Subcutaneous abdominal adipose tissue (tissue), 5 donors: ENCODE results near the gene FREM1.
A peak's percentile ranks its signal among the peaks of the same experiment; 100 is the strongest.

Experiments used
- H3K27ac ChIP-seq: one replicate; pipeline ENCODE4 v1.7.0; 2013; ENCODE audit warnings: low read depth, mild to moderate bottlenecking, inconsistent platforms, low read length, moderate library complexity
- H3K27me3 ChIP-seq, 5 donors: one replicate each; pipeline ENCODE4 v1.7.0; 2013; ENCODE audit warnings: low read length in 5 of 5, inconsistent platforms in 1 of 5; ENCODE audit not compliant: control insufficient read depth in 5 of 5, insufficient read depth in 4 of 5
- H3K36me3 ChIP-seq, 5 donors: one replicate each; pipeline ENCODE4 v1.7.0; 2013; ENCODE audit warnings: low read length in 5 of 5; ENCODE audit not compliant: control insufficient read depth in 5 of 5, insufficient read depth in 5 of 5
- H3K4me1 ChIP-seq, 5 donors: one replicate each; pipeline ENCODE4 v1.7.0; 2013; ENCODE audit warnings: low read length in 5 of 5, mild to moderate bottlenecking in 3 of 5, moderate library complexity in 1 of 5; ENCODE audit not compliant: control insufficient read depth in 5 of 5, insufficient read depth in 5 of 5
- H3K4me3 ChIP-seq, 5 donors: one replicate each; pipeline ENCODE4 v1.7.0; 2013; ENCODE audit warnings: low read length in 5 of 5, low read depth in 1 of 5
- H3K9ac ChIP-seq, 5 donors: one replicate each; pipeline ENCODE4 v1.7.0; 2013; ENCODE audit warnings: low read length in 5 of 5, mild to moderate bottlenecking in 4 of 5, moderate library complexity in 3 of 5
- H3K9me3 ChIP-seq, 5 donors: one replicate each; pipeline ENCODE4 v1.7.0; 2013; ENCODE audit warnings: low read length in 5 of 5; ENCODE audit not compliant: control insufficient read depth in 5 of 5
- donor health status: healthy.
- donor health status: healthy.
- donor health status: healthy.
- donor health status: healthy.
- donor health status: healthy.

The FREM1 gene

DNA sequence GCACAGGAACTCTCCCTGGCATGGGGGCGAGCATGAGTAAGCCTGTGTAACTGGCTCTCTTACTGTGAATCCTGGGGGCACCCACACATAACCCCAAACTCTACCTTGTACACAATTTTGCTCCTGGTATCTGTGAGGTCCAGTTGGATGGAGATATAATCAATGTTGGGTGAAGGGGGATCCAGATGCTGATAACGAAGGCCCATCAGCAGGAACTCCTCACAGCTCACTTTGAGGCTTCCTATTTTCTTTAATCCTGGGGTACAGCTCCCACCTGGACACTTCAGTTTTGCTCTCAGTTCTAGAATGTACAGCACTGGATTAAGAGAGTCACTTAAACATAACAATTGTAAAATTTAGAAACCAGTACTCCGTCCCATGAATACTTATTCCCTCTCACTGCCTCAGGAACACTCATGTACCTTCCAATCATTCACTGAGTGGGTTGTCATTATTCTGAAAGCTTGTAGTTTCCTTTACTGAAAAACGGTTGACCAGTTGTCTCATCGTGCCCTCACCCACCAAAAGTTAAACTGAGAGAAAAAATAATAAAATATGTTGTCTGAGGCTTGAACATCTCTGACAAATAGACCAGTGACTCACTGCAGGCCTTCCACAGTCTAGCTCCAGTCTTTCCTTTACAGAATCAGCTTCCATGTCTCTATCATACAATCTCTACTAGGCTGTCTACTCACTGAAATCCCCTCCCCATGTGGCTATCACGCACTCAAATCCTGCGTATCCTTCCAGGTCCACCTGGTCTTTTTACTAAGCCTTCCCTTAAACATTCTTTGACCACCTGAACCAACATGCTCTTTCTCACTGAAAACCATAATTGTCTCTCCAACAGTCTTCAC, 52.6 kb downstream of the FREM1 start:
- Histone ChIP-seq H3K27ac (no peak overlapping the region), H3K4me3 (no peak overlapping the region), H3K36me3 (peaks cover 3 to 16% (median 10%) of the 10 kb centered on the region in 5 donors), H3K27me3 (no peaks in the 10 kb centered on the region), H3K9me3 (no peaks in the 10 kb centered on the region), H3K4me1 (peaks cover 0 to 8% (median 0%) of the 10 kb centered on the region in 5 donors), H3K9ac (no peak overlapping the region)

DNA sequence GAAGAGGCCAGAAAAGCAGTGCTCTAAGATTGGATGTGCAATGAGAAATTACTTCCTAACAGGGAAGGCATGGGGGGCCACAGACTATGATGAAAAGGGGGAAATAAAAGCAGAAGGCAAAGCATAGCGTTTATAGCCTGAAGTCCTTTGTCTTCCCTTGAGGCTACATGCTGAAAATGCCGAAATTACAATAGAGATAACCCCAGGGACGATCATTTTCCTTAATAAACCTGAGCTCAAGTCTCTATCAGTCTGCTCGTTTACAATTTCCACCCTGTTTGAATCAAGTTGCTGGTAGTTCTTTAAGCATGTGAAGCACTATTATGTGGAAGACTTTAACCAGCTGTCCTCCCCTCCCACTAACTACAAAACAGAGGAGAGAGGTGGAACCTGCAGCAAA, 60.4 kb downstream of the FREM1 start:
- no peaks in the 10 kb centered on the region for H3K27me3 ChIP-seq
- H3K4me3 ChIP-seq: no peak overlapping the region
- no peak overlapping the region for H3K9ac ChIP-seq
- H3K9me3 ChIP-seq: no peaks in the 10 kb centered on the region
- H3K4me1 ChIP-seq: peaks cover 0 to 3% (median 0%) of the 10 kb centered on the region in 5 donors
- H3K36me3 ChIP-seq: peaks cover 11 to 43% (median 39%) of the 10 kb centered on the region in 5 donors
- no peak overlapping the region for H3K27ac ChIP-seq

DNA sequence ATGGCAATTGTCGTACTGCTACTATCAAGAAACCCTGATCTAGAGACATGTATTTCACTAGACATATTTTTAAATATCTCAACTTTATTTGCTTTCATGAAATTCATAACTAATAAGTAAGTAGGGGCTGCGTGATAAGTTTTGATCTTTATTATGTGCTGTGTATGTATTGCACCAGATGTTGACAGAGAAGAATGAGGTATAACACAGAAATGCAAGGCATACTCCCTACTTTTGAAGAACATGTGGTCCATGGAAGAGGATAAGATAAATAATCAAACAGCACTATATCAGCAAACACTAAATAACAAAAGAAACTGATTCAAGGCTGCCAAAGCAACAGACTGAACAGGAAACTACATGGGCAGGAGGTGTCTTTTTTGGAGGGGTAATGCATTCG, 60.9 kb downstream of the FREM1 start:
- Histone ChIP-seq H3K9ac (no peak overlapping the region), H3K4me1 (peaks cover 0 to 3% (median 0%) of the 10 kb centered on the region in 5 donors)

DNA sequence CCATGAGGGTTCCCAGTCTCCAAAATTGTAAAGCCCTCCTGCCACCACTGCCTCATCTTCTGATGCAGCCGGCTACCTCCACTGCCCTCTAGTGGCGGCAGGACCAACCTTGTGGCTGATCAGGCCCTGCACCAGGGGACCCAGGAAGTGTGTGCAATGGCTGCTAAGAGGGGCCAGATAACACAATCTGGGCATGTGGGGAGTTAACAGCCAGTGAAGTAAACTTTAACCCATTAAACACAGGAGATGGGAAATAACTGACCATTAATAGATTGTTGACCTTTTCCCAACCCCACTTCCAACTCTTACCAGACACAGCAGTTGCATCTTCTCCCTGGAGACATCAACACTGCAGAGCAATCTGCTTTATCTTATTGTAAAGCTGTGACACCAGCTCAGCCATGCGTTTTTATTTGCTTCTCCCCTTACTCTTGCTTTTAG, 63.3 kb downstream of the FREM1 start:
- Histone ChIP-seq H3K4me1 (peaks cover 0 to 3% (median 0%) of the 10 kb centered on the region in 5 donors), H3K27me3 (no peaks in the 10 kb centered on the region), H3K27ac (no peak overlapping the region), H3K4me3 (no peak overlapping the region), H3K36me3 (peaks cover 14 to 53% (median 49%) of the 10 kb centered on the region in 5 donors), H3K9me3 (no peaks in the 10 kb centered on the region), H3K9ac (no peak overlapping the region)

More for the DNA sequence above, 60.9 kb downstream of the FREM1 start:
- no peak overlapping the region for H3K4me3 ChIP-seq
- H3K36me3 ChIP-seq: peaks cover 11 to 45% (median 42%) of the 10 kb centered on the region in 5 donors
- no peaks in the 10 kb centered on the region for H3K9me3 ChIP-seq
- H3K27me3 ChIP-seq: no peaks in the 10 kb centered on the region
- no peak overlapping the region for H3K27ac ChIP-seq

DNA sequence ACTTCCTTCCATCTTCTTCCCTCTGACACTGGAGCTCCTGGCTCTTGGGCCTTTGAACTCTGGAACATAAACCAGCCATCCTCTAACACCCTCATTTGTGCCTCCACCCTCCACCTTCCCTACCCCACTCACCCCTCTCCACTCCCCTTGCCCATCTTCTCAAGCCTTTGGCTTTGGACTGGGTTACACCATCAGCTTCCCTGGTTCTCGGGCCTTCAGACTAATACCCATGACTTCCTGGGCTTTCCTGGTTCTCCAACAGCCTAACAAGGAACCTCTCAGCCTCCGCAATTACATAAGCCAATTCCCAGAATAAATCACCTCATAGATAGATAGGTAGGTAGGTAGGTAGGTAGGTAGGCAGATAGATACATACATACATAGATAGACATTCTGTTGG, 67.1 kb downstream of the FREM1 start:
- no peak overlapping the region for H3K27ac ChIP-seq
- H3K4me3 ChIP-seq: no peak overlapping the region
- peaks cover 6 to 42% (median 27%) of the 10 kb centered on the region in 5 donors for H3K36me3 ChIP-seq
- no peak overlapping the region for H3K9ac ChIP-seq
- H3K4me1 ChIP-seq: peaks cover 0 to 3% (median 0%) of the 10 kb centered on the region in 5 donors
- H3K9me3 ChIP-seq: no peaks in the 10 kb centered on the region
- no peaks in the 10 kb centered on the region for H3K27me3 ChIP-seq

DNA sequence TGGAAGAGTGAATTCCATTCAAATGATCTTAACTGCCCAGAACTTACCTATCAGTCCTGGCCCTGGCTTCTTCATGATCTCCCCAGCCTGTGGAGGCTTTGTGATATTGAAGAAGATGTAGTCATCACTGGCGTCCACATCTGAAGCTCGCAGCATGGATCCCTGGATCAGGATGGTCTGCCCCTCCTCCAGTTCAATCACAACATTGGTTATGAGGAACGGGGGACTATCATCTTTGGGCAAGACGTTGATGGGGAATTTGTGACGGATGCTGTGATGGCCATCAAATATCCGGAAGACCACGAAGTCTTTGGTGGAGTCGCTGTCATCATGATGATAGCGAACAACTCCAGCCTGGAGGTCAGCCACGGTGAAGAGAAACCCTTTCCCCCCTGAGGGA, 68.0 kb downstream of the FREM1 start:
- peaks cover 0 to 3% (median 0%) of the 10 kb centered on the region in 5 donors for H3K4me1 ChIP-seq
- no peak overlapping the region for H3K4me3 ChIP-seq
- peaks cover 6 to 44% (median 20%) of the 10 kb centered on the region in 5 donors for H3K36me3 ChIP-seq
- H3K9me3 ChIP-seq: no peaks in the 10 kb centered on the region
- H3K27ac ChIP-seq: no peak overlapping the region
- H3K9ac ChIP-seq: no peak overlapping the region
- H3K27me3 ChIP-seq: no peaks in the 10 kb centered on the region

DNA sequence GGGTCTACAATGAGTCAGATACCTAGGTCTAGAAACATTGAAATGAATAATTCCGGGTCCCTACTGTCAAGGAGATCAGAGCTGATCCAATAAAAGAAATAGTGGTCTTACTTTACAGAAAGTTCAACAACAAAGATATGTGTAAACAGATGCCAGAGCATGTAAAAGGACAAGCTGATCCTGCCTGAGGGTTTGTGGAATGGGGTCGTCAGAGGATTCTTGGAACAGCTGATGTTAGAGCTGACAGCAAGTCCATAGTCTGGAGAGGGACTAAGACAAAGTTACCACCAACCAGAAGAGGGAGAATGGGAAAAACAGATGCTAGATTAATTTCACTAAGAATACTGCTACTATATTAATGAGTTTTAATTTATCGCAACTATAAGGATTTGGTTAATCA, 71.5 kb downstream of the FREM1 start:
- Histone ChIP-seq H3K27ac (no peak overlapping the region), H3K9me3 (no peaks in the 10 kb centered on the region), H3K9ac (no peak overlapping the region), H3K4me3 (no peak overlapping the region), H3K36me3 (peaks cover 6 to 41% (median 18%) of the 10 kb centered on the region in 5 donors), H3K27me3 (no peaks in the 10 kb centered on the region), H3K4me1 (no peaks in the 10 kb centered on the region)

DNA sequence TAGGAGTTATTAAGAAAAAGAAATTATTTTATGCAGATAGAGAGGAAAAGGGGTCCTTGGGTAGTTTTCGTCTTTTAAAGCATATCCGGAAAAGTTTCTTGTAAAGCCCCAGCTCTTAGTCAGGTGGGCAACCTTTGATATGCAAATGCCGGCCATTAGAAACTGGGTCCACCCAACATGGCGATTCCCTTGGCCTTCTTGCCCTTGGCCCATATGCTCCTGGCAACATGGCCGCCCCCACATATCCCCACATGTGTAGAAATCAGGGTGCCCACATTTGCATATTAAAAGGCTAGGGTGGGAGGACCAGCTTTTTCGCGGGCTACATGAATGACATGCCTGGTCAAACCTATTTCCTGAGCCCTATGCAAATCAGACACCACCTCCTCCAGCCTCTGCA, 73.3 kb downstream of the FREM1 start:
- Histone ChIP-seq H3K4me3 (no peak overlapping the region), H3K27ac (no peak overlapping the region), H3K36me3 (peaks cover 0 to 36% (median 5%) of the 10 kb centered on the region in 5 donors), H3K27me3 (no peaks in the 10 kb centered on the region), H3K4me1 (no peaks in the 10 kb centered on the region), H3K9me3 (no peaks in the 10 kb centered on the region), H3K9ac (no peak overlapping the region)

DNA sequence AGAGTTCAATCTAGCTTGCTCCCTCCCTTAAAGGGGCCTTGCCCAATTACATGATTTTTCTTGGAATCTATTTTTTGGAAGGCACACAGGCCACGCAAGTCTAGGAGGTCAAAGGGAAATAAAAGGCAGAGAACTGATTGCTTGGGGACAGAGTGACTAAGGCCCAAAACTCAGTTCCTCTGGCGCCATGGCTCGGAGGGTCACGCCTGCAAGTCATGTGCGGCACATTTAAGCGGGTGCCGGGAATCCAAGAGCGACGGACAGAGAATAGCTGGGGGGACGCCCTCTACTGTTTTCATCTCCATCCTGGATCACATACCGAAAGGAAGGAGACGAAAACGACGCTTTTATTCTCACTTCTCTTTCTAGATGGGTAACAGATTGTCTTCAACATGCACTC, 78.6 kb downstream of the FREM1 start:
- H3K9me3 ChIP-seq: no peaks in the 10 kb centered on the region
- H3K9ac ChIP-seq: no peak overlapping the region
- H3K27ac ChIP-seq: no peak overlapping the region
- peaks cover 0 to 13% (median 2%) of the 10 kb centered on the region in 5 donors for H3K36me3 ChIP-seq
- no peaks in the 10 kb centered on the region for H3K27me3 ChIP-seq
- H3K4me3 ChIP-seq: no peak overlapping the region
- H3K4me1 ChIP-seq: peaks cover 0 to 10% (median 0%) of the 10 kb centered on the region in 5 donors

DNA sequence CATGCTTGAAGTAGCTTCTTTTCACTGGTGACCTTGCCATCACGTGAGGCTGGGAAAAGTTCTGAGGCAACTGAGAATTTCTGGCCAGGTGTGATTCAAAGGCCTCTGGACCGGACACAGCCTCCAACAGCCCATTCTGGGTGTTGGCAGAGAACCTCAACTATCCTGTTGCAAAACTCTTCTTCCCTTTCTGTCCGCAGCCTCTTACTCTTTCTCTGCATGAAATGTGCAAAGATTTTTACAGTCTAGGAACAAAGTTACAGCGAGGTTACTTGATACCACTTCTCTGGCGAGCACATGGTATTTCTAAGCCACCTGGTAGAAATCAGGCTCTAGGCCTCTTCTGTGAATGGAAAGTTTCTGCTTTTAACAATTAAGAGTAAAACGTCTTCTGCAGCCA, 79.2 kb downstream of the FREM1 start:
- Histone ChIP-seq H3K4me3 (peak overlapping the region in 1 of 5 donors; percentile 15), H3K36me3 (peaks cover 0 to 13% (median 3%) of the 10 kb centered on the region in 5 donors), H3K4me1 (peaks cover 0 to 10% (median 0%) of the 10 kb centered on the region in 5 donors), H3K9ac (no peak overlapping the region), H3K27ac (no peak overlapping the region), H3K9me3 (no peaks in the 10 kb centered on the region), H3K27me3 (no peaks in the 10 kb centered on the region)
